ENCODE data around the gene SRSF7.
"Not testable (repeated sequence)": the region's sequence is repeated elsewhere in the genome, so short reads cannot be mapped to it uniquely, and the experiment has no call there.

SRSF7 gene

DNA sequence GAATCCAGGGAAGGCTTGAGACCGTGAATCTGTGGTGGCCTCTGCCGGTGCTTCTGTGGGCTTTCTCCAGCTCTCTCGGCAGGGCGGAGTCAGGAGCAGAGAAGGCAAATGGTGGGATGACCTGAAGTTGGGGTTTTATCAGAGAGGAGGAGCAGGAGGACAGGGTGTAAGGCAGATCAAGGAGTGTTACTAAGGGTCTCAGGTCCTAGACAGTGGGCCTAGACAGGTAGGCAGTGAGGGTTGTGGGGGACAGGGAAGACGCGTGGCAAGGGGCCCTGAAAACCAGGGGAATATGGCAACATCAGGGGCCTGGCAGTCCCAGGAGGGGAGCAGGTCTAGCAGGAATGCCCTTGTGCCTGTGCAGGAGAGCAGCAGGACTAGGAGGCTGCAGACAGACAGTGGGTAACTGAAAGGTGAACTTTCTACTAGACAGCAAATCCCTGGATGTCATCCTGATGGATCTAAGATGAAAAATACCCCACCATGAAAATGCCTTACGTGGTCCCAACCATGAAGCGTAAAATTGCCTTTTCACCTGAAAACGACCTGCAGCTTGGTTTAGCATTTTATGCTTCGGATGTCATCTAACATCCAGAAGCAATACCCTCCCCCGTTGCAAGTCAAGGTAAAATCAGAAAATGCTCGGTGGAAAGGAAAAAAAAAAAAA is 42.1 kb downstream of the SRSF7 start:
- no peaks in the 10 kb centered on the region for H3K27me3 Mint-ChIP-seq
- H3K9me3 Mint-ChIP-seq (ENCODE audit: low read depth): peaks cover 4% of the 10 kb centered on the region
- peak overlapping the region; percentile 90 for H3K27ac Mint-ChIP-seq
- peak overlapping the region; percentile 77 for H3K4me3 Mint-ChIP-seq
- peaks cover 44% of the 10 kb centered on the region for H3K4me1 Mint-ChIP-seq (ENCODE audit: low read depth)
- peaks cover 5% of the 10 kb centered on the region for H3K36me3 Mint-ChIP-seq

GRCh38 chr2:38708491-38708890 is 42.7 kb downstream of the SRSF7 start:
- H3K9me3 Mint-ChIP-seq (ENCODE audit: low read depth); H3K27me3 Mint-ChIP-seq; H3K36me3 Mint-ChIP-seq: not testable (repeated sequence)
- H3K27ac Mint-ChIP-seq: peak overlapping the region; percentile 90
- peaks cover 42% of the 10 kb centered on the region for H3K4me1 Mint-ChIP-seq (ENCODE audit: low read depth)
- H3K4me3 Mint-ChIP-seq: peak overlapping the region; percentile 77

DNA sequence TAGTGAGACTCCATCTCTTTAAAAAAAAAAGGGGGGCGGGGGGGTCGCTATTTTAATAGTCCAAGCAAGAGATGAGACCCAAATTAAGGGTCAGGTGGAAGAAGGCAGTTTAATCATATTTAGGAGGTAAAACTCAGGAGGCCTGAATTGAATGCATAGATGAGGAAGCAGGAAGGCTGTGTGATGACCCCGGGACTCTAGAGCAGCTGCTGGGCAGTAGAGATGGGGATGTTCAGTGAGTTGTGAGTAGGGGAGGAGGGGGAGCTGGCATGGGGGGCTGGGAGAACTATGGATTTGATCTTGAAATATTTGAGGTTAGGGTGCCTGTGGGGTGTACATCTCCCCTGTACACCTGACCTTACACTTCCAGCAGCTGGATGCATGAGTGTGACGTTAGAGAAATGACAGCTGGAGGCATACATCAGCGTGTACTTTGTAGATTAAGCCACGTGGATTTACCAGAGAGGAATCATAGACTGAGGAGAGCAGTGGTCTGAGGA is 44.3 kb downstream of the SRSF7 start:
- H3K4me3 Mint-ChIP-seq: no peak overlapping the region
- peak overlapping the region; percentile 17 for H3K27ac Mint-ChIP-seq
- H3K4me1 Mint-ChIP-seq (ENCODE audit: low read depth): peaks cover 43% of the 10 kb centered on the region
- peaks cover 4% of the 10 kb centered on the region for H3K9me3 Mint-ChIP-seq (ENCODE audit: low read depth)
- peaks cover 5% of the 10 kb centered on the region for H3K36me3 Mint-ChIP-seq
- no peaks in the 10 kb centered on the region for H3K27me3 Mint-ChIP-seq

DNA sequence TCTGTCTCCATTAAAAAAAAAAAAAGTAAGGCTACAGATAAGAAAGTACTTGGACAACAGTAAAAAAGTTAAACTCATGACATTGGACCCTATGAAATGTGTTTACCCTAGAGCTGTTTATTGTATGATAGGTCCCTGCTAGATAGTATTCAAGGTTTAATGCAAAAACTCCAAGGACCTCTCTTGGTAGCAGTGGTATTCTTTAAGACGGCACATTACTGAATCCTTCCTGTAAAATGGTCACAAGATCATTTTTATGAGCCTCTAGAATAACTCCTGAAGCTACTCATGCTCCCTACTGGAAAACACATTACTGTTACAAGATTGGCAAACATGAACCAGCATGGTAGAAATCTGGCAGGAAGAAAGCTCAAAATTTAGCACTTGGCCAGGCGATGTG is 46.5 kb downstream of the SRSF7 start:
- Mint-ChIP-seq H3K9me3 (ENCODE audit: low read depth) (no peaks in the 10 kb centered on the region), H3K36me3 (peaks cover 8% of the 10 kb centered on the region), H3K4me1 (ENCODE audit: low read depth) (peaks cover 36% of the 10 kb centered on the region), H3K27me3 (no peaks in the 10 kb centered on the region), H3K27ac (no peak overlapping the region), H3K4me3 (no peak overlapping the region)

DNA sequence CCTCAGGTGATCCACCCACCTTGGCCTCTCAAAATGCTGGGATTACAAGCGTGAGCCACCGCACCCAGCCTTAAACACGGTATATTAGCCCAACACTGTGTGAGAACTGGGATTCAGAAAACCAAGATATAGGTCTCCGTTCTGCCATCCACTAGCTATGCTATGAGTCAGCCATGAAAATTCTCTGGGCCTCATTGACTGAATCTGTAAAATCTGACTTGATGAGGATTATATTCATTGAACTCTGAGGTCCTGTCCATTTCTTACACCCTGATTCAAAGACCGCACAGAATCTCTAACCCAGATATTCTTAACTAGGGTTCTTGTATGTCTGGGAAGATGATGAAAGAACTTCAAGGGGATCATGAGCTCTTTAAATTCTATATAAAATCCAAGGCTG is 47.8 kb downstream of the SRSF7 start:
- not testable (repeated sequence) for H3K27ac Mint-ChIP-seq; H3K4me3 Mint-ChIP-seq; H3K36me3 Mint-ChIP-seq; H3K27me3 Mint-ChIP-seq; H3K9me3 Mint-ChIP-seq (ENCODE audit: low read depth)
- H3K4me1 Mint-ChIP-seq (ENCODE audit: low read depth): peaks cover 22% of the 10 kb centered on the region

GRCh38 chr2:38702413-38702812 is 48.7 kb downstream of the SRSF7 start:
- peaks cover 22% of the 10 kb centered on the region for H3K4me1 Mint-ChIP-seq (ENCODE audit: low read depth)
- H3K4me3 Mint-ChIP-seq: no peak overlapping the region
- peak overlapping the region; percentile 46 for H3K27ac Mint-ChIP-seq
- no peaks in the 10 kb centered on the region for H3K9me3 Mint-ChIP-seq (ENCODE audit: low read depth)
- no peaks in the 10 kb centered on the region for H3K27me3 Mint-ChIP-seq
- H3K36me3 Mint-ChIP-seq: peaks cover 10% of the 10 kb centered on the region

- no peaks in the 10 kb centered on the region for H3K27me3 Mint-ChIP-seq
- no peaks in the 10 kb centered on the region for H3K9me3 Mint-ChIP-seq (ENCODE audit: low read depth)
- no peak overlapping the region for H3K4me3 Mint-ChIP-seq
- H3K36me3 Mint-ChIP-seq: peaks cover 8% of the 10 kb centered on the region
- peaks cover 19% of the 10 kb centered on the region for H3K4me1 Mint-ChIP-seq (ENCODE audit: low read depth)
- H3K27ac Mint-ChIP-seq: peak overlapping the region; percentile 34
These were observed 49.6 kb downstream of the SRSF7 start for GRCh38 chr2:38701542-38701941.

DNA sequence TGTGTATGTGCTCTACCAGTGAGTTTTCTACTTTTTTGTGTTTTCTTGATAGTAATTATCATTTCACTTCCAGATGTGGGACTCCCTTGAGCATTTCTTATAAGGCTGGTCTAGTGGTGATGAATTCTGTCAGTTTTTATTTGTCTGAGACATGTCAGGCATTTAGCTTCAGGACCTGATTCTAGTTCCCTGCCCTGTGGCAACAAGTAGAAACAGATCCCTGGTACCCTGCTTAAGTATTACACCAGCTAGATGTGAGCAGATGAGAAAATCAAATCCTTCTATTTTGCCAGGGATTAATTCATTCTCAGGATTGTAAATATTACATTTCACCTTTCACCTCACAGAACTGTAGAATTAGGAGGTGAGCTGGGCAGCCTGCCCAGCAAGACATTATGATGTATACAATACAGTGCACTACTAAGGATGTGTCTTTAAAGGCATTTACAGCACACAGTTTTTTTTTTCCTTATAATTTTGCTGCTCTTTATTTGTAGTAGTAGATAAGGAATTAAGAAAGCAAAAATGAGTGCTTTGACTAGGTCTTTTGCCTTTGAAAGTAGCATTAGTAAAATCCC is 50.2 kb downstream of the SRSF7 start:
- no peaks in the 10 kb centered on the region for H3K27me3 Mint-ChIP-seq
- H3K4me1 Mint-ChIP-seq (ENCODE audit: low read depth): peaks cover 19% of the 10 kb centered on the region
- H3K9me3 Mint-ChIP-seq (ENCODE audit: low read depth): no peaks in the 10 kb centered on the region
- H3K27ac Mint-ChIP-seq: peak overlapping the region; percentile 23
- H3K36me3 Mint-ChIP-seq: peaks cover 8% of the 10 kb centered on the region
- peak overlapping the region; percentile 4 for H3K4me3 Mint-ChIP-seq

GRCh38 chr2:38700113-38700785 is 50.9 kb downstream of the SRSF7 start:
- Mint-ChIP-seq H3K36me3 (peaks cover 8% of the 10 kb centered on the region), H3K9me3 (ENCODE audit: low read depth) (no peaks in the 10 kb centered on the region), H3K27me3 (no peaks in the 10 kb centered on the region), H3K4me1 (ENCODE audit: low read depth) (peaks cover 19% of the 10 kb centered on the region), H3K4me3 (peak overlapping the region; percentile 1), H3K27ac (no peak overlapping the region)

GRCh38 chr2:38698467-38699003 is 52.6 kb downstream of the SRSF7 start:
- Mint-ChIP-seq H3K27ac (no peak overlapping the region), H3K27me3 (no peaks in the 10 kb centered on the region), H3K4me3 (no peak overlapping the region), H3K4me1 (ENCODE audit: low read depth) (peaks cover 19% of the 10 kb centered on the region), H3K36me3 (peaks cover 8% of the 10 kb centered on the region), H3K9me3 (ENCODE audit: low read depth) (no peaks in the 10 kb centered on the region)

GRCh38 chr2:38697116-38697840 is 53.9 kb downstream of the SRSF7 start:
- no peaks in the 10 kb centered on the region for H3K27me3 Mint-ChIP-seq
- H3K9me3 Mint-ChIP-seq (ENCODE audit: low read depth): no peaks in the 10 kb centered on the region
- H3K4me1 Mint-ChIP-seq (ENCODE audit: low read depth): peaks cover 18% of the 10 kb centered on the region
- peak overlapping the region; percentile 64 for H3K27ac Mint-ChIP-seq
- H3K4me3 Mint-ChIP-seq: no peak overlapping the region
- H3K36me3 Mint-ChIP-seq: peaks cover 14% of the 10 kb centered on the region

Measured in activated naive CD8-positive, alpha-beta T cell (primary cell).